Upper lobe of left lung (tissue), 6 donors: ENCODE measurements around the gene ZNF205. TPM values are rescaled to one million over a fixed set of nuclear protein-coding genes. Genes with fewer than 3 reads are reported as not detected.

ENCODE experiments used
- ATAC-seq, 2 donors: fragments of 200-7000 bp; cut with Tn5 transposase; one replicate each; pipeline ENCODE4 v1.9.1; 2022; ENCODE audit warnings: mild to moderate bottlenecking in 2 of 2, moderate library complexity in 2 of 2; ENCODE audit not compliant: low FRiP score in 2 of 2
- DNase-seq, 2 donors: peaks; one replicate each; pipeline ENCODE4 v3.0.0-alpha.2; 2019 to 2020
- H3K27ac ChIP-seq, 4 donors: fragments of 200-600 bp; sonication (generic); one replicate each; pipeline ENCODE4 v1.5.1; 2016 to 2019
- H3K27me3 ChIP-seq, 4 donors: fragments of 200-600 bp; sonication (generic); one replicate each; pipeline ENCODE4 v1.5.1; 2017 to 2019
- H3K36me3 ChIP-seq, 4 donors: fragments of 200-600 bp; sonication (generic); one replicate each; pipeline ENCODE4 v1.5.1; 2016 to 2019
- H3K4me1 ChIP-seq, 4 donors: fragments of 200-600 bp; sonication (generic); one replicate each; pipeline ENCODE4 v1.5.1; 2018 to 2019
- H3K4me3 ChIP-seq, 4 donors: fragments of 200-600 bp; sonication (generic); one replicate each; pipeline ENCODE4 v1.5.1; 2017 to 2019; ENCODE audit warnings: mild to moderate bottlenecking in 2 of 4, moderate library complexity in 1 of 4
- H3K9me3 ChIP-seq, 4 donors: fragments of 200-600 bp; sonication (generic); one replicate each; pipeline ENCODE4 v1.5.1; 2018 to 2019
- EP300 ChIP-seq, 4 donors: sonication (generic); formaldehyde crosslinking; IDR thresholded peaks; one replicate each; pipeline ENCODE4 v1.5.1; 2017; ENCODE audit warnings: antibody characterized with exemption in 4 of 4, control low read depth in 2 of 4
- POLR2A ChIP-seq, 4 donors: fragments of 450-650 bp; IDR thresholded peaks; one replicate each; pipeline ENCODE4 v1.5.1; 2016 to 2017; ENCODE audit warnings: antibody characterized with exemption in 4 of 4, mild to moderate bottlenecking in 2 of 4
- POLR2AphosphoS5 ChIP-seq, 2 donors: sonication (generic); formaldehyde crosslinking; IDR thresholded peaks; one replicate each; pipeline ENCODE4 v1.5.1; 2017; ENCODE audit warnings: antibody characterized with exemption in 2 of 2
- WGBS, 2 donors: methylation state at CpG; one replicate each; pipeline ENCODE4 v1.1.5; 2017 to 2018; 5-methylcytosine and 5-hydroxymethylcytosine counted together
- total RNA-seq, 6 donors: library from RNA; depleted of rRNA in 4 of 6; stranded (reverse); fragments of >200 nt in 4 of 6; gene quantifications; one replicate each; pipeline versions ENCODE4 v1.1.0 to v1.2.1, GENCODE V29; 2016 to 2021
- TF ChIP-seq, protein P1 (sequence below), 6 experiments: fragments of 450-650 bp in 4 of 6; fragments of 200-600 bp in 2 of 6; sonication (generic) in 2 of 6; IDR thresholded peaks; one replicate each; pipeline ENCODE4 v1.5.1; 2016 to 2019; ENCODE audit warnings: antibody characterized with exemption in 6 of 6
- donor health status: DM: no; HTN: no; CAD: no; lungs with moderate emphysema.
- donor health status: DM: no; HTN: yes; CAD: no; lungs with severe emphysema.

The ZNF205 gene
- total RNA-seq, 6 donors from 2014 or later = 13.8 to 25.2 (median 16.8) TPM

DNA sequence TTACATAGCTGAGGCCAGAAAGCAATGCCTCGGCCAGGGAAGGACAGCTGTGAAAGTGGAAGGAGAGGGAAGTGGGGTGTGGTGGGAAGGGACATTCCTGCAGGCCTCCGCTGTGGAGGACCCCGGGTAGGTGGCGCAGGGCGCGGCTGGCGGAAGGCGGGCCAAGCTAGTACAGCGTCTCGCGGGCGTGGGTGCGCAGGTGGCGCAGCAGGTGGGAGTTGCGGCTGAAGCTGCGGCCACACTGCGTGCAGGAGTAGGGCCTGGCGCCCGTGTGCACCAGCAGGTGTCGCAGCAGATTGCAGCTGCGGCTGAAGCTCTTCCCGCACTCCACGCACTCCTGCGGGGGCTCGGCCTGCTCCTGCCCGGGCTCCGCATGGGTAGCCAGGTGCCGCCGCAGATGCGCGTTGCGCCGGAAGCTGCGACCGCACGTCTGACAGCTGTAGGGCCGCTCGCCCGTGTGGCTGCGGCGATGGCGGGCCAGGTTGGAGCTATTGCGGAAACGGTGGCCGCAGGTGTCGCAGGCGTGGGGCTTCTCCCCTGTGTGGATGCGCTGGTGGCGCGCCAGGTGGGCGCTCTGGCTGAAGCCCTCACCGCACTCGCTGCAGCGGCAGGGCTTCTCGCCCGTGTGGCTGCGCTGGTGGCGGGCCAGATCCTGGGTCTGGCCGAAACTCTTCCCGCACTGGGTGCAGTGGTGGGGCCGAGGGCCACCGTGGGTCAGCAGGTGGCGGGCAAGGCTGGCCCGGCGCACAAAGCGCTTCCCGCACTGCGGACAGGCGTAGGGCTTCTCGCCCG is 23.3 kb upstream of the ZNF205 start:
- Histone ChIP-seq H3K36me3 (no peaks in the 10 kb centered on the region), H3K9me3 (no peaks in the 10 kb centered on the region), H3K27ac (peak overlapping the region; percentile 75 to 88 (median 86)), H3K4me3 (no peak overlapping the region), H3K4me1 (peaks cover 24 to 39% (median 29%) of the 10 kb centered on the region in 4 donors), H3K27me3 (no peaks in the 10 kb centered on the region)
- ATAC-seq (peak; percentile 39 to 73), DNase-seq (peak; percentile 50 to 87)
- 78 to 85% methylated on average over 17 to 64 of the region's 71 CpGs for WGBS, 2 donors
- TF ChIP-seq, protein P1, sequence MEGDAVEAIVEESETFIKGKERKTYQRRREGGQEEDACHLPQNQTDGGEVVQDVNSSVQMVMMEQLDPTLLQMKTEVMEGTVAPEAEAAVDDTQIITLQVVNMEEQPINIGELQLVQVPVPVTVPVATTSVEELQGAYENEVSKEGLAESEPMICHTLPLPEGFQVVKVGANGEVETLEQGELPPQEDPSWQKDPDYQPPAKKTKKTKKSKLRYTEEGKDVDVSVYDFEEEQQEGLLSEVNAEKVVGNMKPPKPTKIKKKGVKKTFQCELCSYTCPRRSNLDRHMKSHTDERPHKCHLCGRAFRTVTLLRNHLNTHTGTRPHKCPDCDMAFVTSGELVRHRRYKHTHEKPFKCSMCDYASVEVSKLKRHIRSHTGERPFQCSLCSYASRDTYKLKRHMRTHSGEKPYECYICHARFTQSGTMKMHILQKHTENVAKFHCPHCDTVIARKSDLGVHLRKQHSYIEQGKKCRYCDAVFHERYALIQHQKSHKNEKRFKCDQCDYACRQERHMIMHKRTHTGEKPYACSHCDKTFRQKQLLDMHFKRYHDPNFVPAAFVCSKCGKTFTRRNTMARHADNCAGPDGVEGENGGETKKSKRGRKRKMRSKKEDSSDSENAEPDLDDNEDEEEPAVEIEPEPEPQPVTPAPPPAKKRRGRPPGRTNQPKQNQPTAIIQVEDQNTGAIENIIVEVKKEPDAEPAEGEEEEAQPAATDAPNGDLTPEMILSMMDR (IDR thresholded peaks at IDR 0.05) = peak in 1 of 6 experiments; percentile 14
- TF ChIP-seq POLR2AphosphoS5 (IDR thresholded peaks at IDR 0.05) = no peak
- TF ChIP-seq POLR2A (IDR thresholded peaks at IDR 0.05) = no peak
- TF ChIP-seq EP300 (IDR thresholded peaks at IDR 0.05) = no peak

GRCh38 chr16:3089717-3090592 is 22.4 kb upstream of the ZNF205 start:
- WGBS, 2 donors = 97 to 98% methylated on average over 34 to 81 of the region's 81 CpGs
- no peak for ATAC-seq
- Histone ChIP-seq H3K4me3 (no peak overlapping the region), H3K4me1 (peaks cover 24 to 39% (median 29%) of the 10 kb centered on the region in 4 donors), H3K27me3 (no peaks in the 10 kb centered on the region), H3K36me3 (no peaks in the 10 kb centered on the region), H3K27ac (no peak overlapping the region), H3K9me3 (no peaks in the 10 kb centered on the region)
- TF ChIP-seq POLR2A (IDR thresholded peaks at IDR 0.05) = no peak
- TF ChIP-seq EP300 (IDR thresholded peaks at IDR 0.05) = no peak
- TF ChIP-seq, protein P1 (IDR thresholded peaks at IDR 0.05) = no peak
- no peak for TF ChIP-seq POLR2AphosphoS5 (IDR thresholded peaks at IDR 0.05)
- peak in 1 of 2 donors; percentile 79 for DNase-seq

DNA sequence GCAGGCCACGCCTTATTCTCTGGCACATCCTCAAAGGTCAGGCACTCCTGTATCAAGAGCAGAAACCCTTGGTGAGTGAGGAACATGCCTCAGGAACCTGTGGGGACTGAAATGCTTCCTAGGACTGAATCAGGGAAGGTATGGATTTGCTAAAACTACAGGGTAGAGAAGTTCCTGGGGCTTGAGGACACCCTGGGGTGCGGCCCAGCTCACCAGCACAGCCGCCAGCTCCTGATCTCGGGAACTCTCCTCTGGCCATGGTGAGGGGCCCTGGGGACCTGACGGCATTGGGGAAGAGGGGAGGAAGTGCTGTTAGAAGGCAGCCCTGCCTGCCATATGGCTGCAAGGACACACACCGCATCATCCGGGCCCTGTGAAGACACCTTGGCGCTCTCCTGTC is 20.8 kb upstream of the ZNF205 start:
- Histone ChIP-seq H3K27me3 (no peaks in the 10 kb centered on the region), H3K27ac (no peak overlapping the region), H3K9me3 (no peaks in the 10 kb centered on the region), H3K4me1 (peaks cover 25 to 40% (median 31%) of the 10 kb centered on the region in 4 donors), H3K4me3 (no peak overlapping the region), H3K36me3 (no peaks in the 10 kb centered on the region)
- 50 to 77% methylated on average over 1 to 8 of the region's 8 CpGs for WGBS, 2 donors
- no peak for ATAC-seq
- DNase-seq = no peak
- no peak for TF ChIP-seq POLR2AphosphoS5 (IDR thresholded peaks at IDR 0.05)
- TF ChIP-seq, protein P1 (IDR thresholded peaks at IDR 0.05) = no peak
- TF ChIP-seq POLR2A (IDR thresholded peaks at IDR 0.05) = no peak

- Histone ChIP-seq H3K9me3 (no peaks in the 10 kb centered on the region), H3K4me1 (peaks cover 20 to 33% (median 26%) of the 10 kb centered on the region in 4 donors), H3K4me3 (no peak overlapping the region), H3K27ac (no peak overlapping the region), H3K36me3 (no peaks in the 10 kb centered on the region), H3K27me3 (no peaks in the 10 kb centered on the region)
- ATAC-seq = no peak
- no peak for DNase-seq
- 64 to 68% methylated on average over 10 to 11 of the region's 20 CpGs for WGBS, 2 donors
- TF ChIP-seq EP300 (IDR thresholded peaks at IDR 0.05) = no peak
- no peak for TF ChIP-seq POLR2A (IDR thresholded peaks at IDR 0.05)
- TF ChIP-seq POLR2AphosphoS5 (IDR thresholded peaks at IDR 0.05) = no peak
- TF ChIP-seq, protein P1 (IDR thresholded peaks at IDR 0.05) = no peak
Observed at GRCh38 chr16:3092501-3092941, 19.9 kb upstream of the ZNF205 start.
